ENCODE results near the gene MXD4. TPM values are rescaled to one million over a fixed set of nuclear protein-coding genes. Genes with fewer than 3 reads are reported as not detected.

MXD4 gene
- total and polyA plus RNA-seq, 4 donors, result 34.4 to 65.1 (median 47.8) TPM

DNA sequence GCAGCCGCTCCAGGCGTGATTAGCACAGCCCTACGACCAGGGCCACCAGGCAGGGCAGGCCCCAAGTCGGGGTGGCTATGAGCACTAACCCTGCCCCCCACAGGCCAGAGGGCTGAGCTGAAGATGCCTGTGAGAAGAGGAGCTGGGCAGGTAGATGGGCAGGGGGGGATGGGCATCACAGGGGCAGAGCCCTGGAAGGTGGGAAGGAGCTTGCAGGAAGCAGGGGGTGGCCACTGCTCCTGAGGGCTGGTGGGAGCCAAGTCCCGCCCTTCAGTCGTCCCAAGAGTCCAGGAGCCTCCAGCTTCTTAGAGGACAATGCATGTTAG, 7.3 kb upstream of the MXD4 start:
- Histone ChIP-seq H3K27me3 (ENCODE audit: control insufficient read depth in 3 of 3, insufficient read depth in 3 of 3, low read length in 2 of 3) (no peaks in the 10 kb centered on the region), H3K36me3 (ENCODE audit: control insufficient read depth in 4 of 4, insufficient read depth in 4 of 4, low read length in 4 of 4) (peaks cover 0 to 2% (median 0%) of the 10 kb centered on the region in 4 donors), H3K9me3 (ENCODE audit: control insufficient read depth in 4 of 4, insufficient read depth in 3 of 4, low read length in 3 of 4) (no peaks in the 10 kb centered on the region), H3K4me3 (no peak overlapping the region), H3K9ac (ENCODE audit: insufficient read depth in 1 of 2, low read length in 2 of 2) (no peak overlapping the region), H3K27ac (ENCODE audit: low read depth in 1 of 2, low read length in 1 of 2) (no peak overlapping the region), H3K4me1 (ENCODE audit: control insufficient read depth in 5 of 5, insufficient read depth in 5 of 5, low read length in 5 of 5) (peaks cover 4 to 49% (median 6%) of the 10 kb centered on the region in 5 donors)
- DNase-seq, result no peak
- TF ChIP-seq, protein P1, sequence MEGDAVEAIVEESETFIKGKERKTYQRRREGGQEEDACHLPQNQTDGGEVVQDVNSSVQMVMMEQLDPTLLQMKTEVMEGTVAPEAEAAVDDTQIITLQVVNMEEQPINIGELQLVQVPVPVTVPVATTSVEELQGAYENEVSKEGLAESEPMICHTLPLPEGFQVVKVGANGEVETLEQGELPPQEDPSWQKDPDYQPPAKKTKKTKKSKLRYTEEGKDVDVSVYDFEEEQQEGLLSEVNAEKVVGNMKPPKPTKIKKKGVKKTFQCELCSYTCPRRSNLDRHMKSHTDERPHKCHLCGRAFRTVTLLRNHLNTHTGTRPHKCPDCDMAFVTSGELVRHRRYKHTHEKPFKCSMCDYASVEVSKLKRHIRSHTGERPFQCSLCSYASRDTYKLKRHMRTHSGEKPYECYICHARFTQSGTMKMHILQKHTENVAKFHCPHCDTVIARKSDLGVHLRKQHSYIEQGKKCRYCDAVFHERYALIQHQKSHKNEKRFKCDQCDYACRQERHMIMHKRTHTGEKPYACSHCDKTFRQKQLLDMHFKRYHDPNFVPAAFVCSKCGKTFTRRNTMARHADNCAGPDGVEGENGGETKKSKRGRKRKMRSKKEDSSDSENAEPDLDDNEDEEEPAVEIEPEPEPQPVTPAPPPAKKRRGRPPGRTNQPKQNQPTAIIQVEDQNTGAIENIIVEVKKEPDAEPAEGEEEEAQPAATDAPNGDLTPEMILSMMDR (IDR thresholded peaks at IDR 0.05; ENCODE audit: control extremely low read depth, extremely low read depth), result no peak
- no peak for ATAC-seq (ENCODE audit: insufficient read depth, low FRiP score)
- WGBS, 2 donors, result 81% methylated on average over 6 of the region's 6 CpGs

DNA sequence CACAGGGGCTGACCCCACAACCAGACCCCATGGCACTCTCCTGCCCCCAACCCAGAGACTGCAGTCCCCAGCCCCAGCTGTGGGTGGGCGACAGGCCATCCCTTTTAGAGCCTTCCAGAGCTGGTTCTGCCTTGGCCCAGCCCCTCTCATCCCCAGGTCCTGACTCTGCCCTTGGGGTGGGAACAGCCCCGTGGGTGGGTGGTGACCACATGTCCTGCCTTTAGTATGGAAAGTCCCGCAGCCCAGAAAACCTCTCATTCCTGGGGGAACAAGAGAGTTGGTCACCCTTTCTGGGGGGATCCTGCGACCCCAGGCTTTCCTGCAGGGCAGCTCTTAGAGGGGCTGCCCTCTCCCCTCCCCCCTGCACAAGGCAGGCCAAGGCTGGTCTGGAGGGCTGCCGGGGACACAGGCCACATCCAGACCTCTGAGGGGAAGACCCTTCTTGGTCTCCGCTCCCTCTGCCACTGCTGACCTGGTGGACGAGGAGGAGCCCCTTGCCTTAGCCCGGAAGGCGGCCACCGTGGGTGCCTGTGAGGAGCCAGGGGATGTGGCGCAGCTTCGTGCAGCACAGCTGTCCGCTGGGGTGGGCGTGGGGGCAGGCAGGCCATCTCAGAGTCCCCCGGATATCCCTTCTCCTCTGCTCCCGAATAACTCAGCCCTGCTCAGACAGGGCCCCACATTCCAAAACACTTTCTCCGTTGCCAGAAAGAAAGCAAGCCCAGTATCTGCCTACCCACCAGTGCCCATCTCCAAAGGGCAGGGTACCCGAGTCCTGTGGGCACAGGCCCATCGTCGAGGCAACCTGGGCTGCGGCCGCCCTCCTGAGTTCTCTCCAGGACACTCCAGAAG, 6.7 kb upstream of the MXD4 start:
- DNase-seq (no peak), ATAC-seq (ENCODE audit: insufficient read depth, low FRiP score) (no peak)
- Histone ChIP-seq H3K9ac (ENCODE audit: insufficient read depth in 1 of 2, low read length in 2 of 2) (no peak overlapping the region), H3K4me1 (ENCODE audit: control insufficient read depth in 5 of 5, insufficient read depth in 5 of 5, low read length in 5 of 5) (peaks cover 4 to 55% (median 6%) of the 10 kb centered on the region in 5 donors), H3K27ac (ENCODE audit: low read depth in 1 of 2, low read length in 1 of 2) (no peak overlapping the region), H3K9me3 (ENCODE audit: control insufficient read depth in 4 of 4, insufficient read depth in 3 of 4, low read length in 3 of 4) (no peaks in the 10 kb centered on the region), H3K27me3 (ENCODE audit: control insufficient read depth in 3 of 3, insufficient read depth in 3 of 3, low read length in 2 of 3) (no peaks in the 10 kb centered on the region), H3K4me3 (no peak overlapping the region), H3K36me3 (ENCODE audit: control insufficient read depth in 4 of 4, insufficient read depth in 4 of 4, low read length in 4 of 4) (peaks cover 0 to 2% (median 0%) of the 10 kb centered on the region in 4 donors)
- TF ChIP-seq, protein P1 (IDR thresholded peaks at IDR 0.05; ENCODE audit: control extremely low read depth, extremely low read depth), result no peak
- 80 to 84% methylated on average over 22 of the region's 22 CpGs for WGBS, 2 donors

DNA sequence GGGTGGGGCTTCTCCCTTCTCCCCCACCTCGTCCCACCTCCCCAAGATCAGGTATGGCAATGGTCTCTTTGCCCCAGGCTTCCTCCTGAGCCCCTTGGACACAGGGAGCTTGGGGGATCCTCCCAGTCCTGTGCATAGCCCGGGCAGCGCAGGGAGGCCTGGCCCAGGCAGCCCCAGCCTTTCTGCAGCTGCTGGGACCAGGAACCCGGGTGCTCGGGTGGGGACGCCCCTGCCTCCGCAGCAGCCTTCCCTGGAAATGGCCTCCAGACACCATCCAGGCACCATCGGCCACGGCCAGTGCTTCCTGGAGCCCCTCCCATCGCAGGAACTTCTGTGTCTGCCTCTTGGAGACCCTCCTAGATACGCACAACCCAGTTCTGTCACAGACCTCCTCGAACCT, 5.9 kb upstream of the MXD4 start:
- no peak for DNase-seq
- ATAC-seq (ENCODE audit: insufficient read depth, low FRiP score), result no peak
- Histone ChIP-seq H3K9me3 (ENCODE audit: control insufficient read depth in 4 of 4, insufficient read depth in 3 of 4, low read length in 3 of 4) (no peaks in the 10 kb centered on the region), H3K36me3 (ENCODE audit: control insufficient read depth in 4 of 4, insufficient read depth in 4 of 4, low read length in 4 of 4) (peaks cover 0 to 2% (median 0%) of the 10 kb centered on the region in 4 donors), H3K27me3 (ENCODE audit: control insufficient read depth in 3 of 3, insufficient read depth in 3 of 3, low read length in 2 of 3) (no peaks in the 10 kb centered on the region), H3K4me3 (no peak overlapping the region), H3K9ac (ENCODE audit: insufficient read depth in 1 of 2, low read length in 2 of 2) (no peak overlapping the region), H3K27ac (ENCODE audit: low read depth in 1 of 2, low read length in 1 of 2) (no peak overlapping the region), H3K4me1 (ENCODE audit: control insufficient read depth in 5 of 5, insufficient read depth in 5 of 5, low read length in 5 of 5) (peaks cover 5 to 60% (median 8%) of the 10 kb centered on the region in 5 donors)
- WGBS, 2 donors, result 89 to 90% methylated on average over 8 to 12 of the region's 12 CpGs
- TF ChIP-seq, protein P1 (IDR thresholded peaks at IDR 0.05; ENCODE audit: control extremely low read depth, extremely low read depth), result no peak
